ENCODE data around the gene CAB39L.

CAB39L gene

GRCh38 chr13:49443704-49444523, at the start of gene CAB39L, which contains the start of gene SETDB2:
Gene CAB39L, minus strand, starts transcription at chr13:49444064. Its CDS starts 61,154 bp downstream, at chr13:49382910.
Gene SETDB2, plus strand, starts transcription at chr13:49444274. Its CDS starts 7,620 bp downstream, at chr13:49451894.
- ATAC-seq = peak; percentile 94 to 97

- ATAC-seq = no peak
These were observed 44.7 kb upstream of the CAB39L start for GRCh38 chr13:49488563-49488962.

GRCh38 chr13:49481788-49482187, 37.9 kb upstream of the CAB39L start:
- no peak for ATAC-seq

- no peak for ATAC-seq
These were observed 32.7 kb upstream of the CAB39L start for GRCh38 chr13:49476529-49476928.

GRCh38 chr13:49472186-49472585, 28.3 kb upstream of the CAB39L start:
- no peak for ATAC-seq

- ATAC-seq = no peak
These were observed 22.5 kb upstream of the CAB39L start for GRCh38 chr13:49466292-49466838.

- ATAC-seq = no peak
These were observed 20.9 kb upstream of the CAB39L start for GRCh38 chr13:49464621-49465325.

GRCh38 chr13:49464085-49464484, 20.2 kb upstream of the CAB39L start:
- no peak for ATAC-seq

- no peak for ATAC-seq
These were observed 15.7 kb upstream of the CAB39L start for GRCh38 chr13:49459580-49459979.

GRCh38 chr13:49457221-49457620, 13.4 kb upstream of the CAB39L start:
- ATAC-seq = no peak

- no peak for ATAC-seq
These were observed 12.3 kb upstream of the CAB39L start for GRCh38 chr13:49456156-49456555.

GRCh38 chr13:49455007-49455398, 11.1 kb upstream of the CAB39L start:
- ATAC-seq = no peak

- ATAC-seq = peak; percentile 98 to 99
These were observed 10.6 kb upstream of the CAB39L start for GRCh38 chr13:49454388-49455006.

- no peak for ATAC-seq
These were observed 9.6 kb upstream of the CAB39L start for GRCh38 chr13:49453465-49453864.

- no peak for ATAC-seq
These were observed 9.0 kb upstream of the CAB39L start for GRCh38 chr13:49452725-49453457.

GRCh38 chr13:49450105-49450819, 6.4 kb upstream of the CAB39L start:
- no peak for ATAC-seq

- no peak for ATAC-seq
These were observed 4.9 kb upstream of the CAB39L start for GRCh38 chr13:49448753-49449152.

- no peak for ATAC-seq
These were observed 2.6 kb upstream of the CAB39L start for GRCh38 chr13:49446473-49446872.

GRCh38 chr13:49444524-49445395, 896 bp upstream of the CAB39L start:
- peak; percentile 3 to 6 for ATAC-seq

- ATAC-seq = no peak
These were observed 534 bp downstream of the CAB39L start for GRCh38 chr13:49443357-49443703.

- no peak for ATAC-seq
These were observed 2.0 kb downstream of the CAB39L start for GRCh38 chr13:49441846-49442245.

Measured in activated CD4-positive, CD25-positive, alpha-beta regulatory T cell treated with anti-CD3 and anti-CD28 coated beads, Interleukin-2, amount 50 U/mL, for 24 hours (primary cell).